M059J (cell line): ENCODE measurements around the gene VWA3B. TPM values are rescaled to one million over a fixed set of nuclear protein-coding genes. Genes with fewer than 3 reads are reported as not detected.
"Not testable (repeated sequence)": the region's sequence is repeated elsewhere in the genome, so short reads cannot be mapped to it uniquely, and the experiment has no call there.

Experiments used
- DNase-seq: peaks from one replicate; pipeline ENCODE4 v3.0.0-alpha.2; 2012; ENCODE audit warnings: low read depth
- total RNA-seq: library from RNA; depleted of rRNA; stranded (reverse); fragments of >200 nt; shearing (Covaris generic); gene quantifications from 2 replicates; pipeline ENCODE4 v1.2.3, GENCODE V29; 2014; rRNA removed

The VWA3B gene, protein sequence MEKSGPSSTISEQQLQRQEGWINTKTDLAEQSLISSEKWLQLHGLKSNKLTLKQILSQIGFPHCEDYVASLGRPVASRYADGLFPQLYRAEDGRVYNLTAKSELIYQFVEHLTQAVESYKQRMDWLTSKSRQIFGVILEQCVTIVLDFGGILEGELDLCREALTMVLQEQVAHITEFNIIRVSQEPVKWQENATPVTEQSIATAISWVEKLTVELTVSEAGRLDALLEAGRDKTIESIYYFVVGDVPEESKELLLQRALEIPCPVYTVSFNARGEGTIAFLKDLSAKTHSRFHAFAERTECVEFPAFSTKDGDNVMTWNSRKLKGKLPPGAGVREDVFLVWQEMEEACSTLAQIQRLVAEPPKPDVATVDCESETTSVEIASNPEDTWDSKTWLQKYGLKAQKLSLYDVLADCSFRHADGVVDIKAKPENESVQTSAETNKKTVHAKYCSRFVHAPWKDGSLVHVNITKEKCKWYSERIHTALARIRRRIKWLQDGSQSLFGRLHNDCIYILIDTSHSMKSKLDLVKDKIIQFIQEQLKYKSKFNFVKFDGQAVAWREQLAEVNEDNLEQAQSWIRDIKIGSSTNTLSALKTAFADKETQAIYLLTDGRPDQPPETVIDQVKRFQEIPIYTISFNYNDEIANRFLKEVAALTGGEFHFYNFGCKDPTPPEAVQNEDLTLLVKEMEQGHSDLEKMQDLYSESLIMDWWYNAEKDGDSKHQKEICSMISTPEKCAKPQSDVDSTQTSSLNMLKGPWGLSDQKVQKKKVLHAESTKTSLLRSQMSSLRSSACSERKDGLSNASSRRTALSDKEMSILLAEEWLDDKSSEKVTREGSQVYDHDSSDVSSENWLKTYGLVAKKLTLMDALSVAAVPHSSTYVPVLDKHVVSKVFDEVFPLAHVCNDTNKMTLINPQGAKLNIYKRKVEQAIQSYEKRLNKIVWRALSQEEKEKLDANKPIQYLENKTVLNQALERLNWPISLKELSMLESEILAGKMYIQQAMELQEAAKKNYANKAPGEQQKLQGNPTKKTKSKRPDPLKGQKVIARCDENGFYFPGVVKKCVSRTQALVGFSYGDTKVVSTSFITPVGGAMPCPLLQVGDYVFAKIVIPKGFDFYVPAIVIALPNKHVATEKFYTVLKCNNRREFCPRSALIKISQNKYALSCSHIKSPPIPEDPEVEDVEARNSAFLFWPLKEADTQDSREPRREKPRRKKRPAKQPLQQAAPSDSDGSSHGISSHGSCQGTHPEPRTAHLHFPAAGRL (N-terminal part only)
- total RNA-seq = not detected in 2 replicates

GRCh38 chr2:98086491-98087446 lies at the start of gene VWA3B:
TSS of gene VWA3B (plus strand) at chr2:98087167. CDS start at chr2:98093093, 5,926 bp downstream.
- DNase-seq = peak; percentile 44

DNA sequence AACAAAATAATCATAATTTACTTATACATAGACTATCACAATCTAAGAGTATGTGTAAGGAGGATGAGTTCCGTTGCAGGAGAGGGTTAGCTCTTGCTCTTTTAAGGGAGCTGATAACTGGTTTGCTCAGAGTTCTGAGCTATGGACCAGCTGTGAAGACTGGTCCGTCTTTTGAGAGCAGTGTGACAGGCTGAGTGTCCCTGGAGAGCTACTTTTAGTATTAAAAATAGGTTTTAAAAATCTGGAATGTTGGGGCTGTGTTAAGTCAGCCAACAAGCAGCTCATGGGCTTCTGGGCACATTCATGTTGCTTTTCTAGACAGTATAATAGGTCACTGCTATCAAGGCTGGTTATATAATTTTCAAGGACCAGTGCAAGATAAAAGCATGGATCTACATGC lies 49.8 kb upstream of the VWA3B start:
- no peak for DNase-seq

- DNase-seq = no peak
Measured at GRCh38 chr2:98037666-98038336, 49.2 kb upstream of the VWA3B start.

DNA sequence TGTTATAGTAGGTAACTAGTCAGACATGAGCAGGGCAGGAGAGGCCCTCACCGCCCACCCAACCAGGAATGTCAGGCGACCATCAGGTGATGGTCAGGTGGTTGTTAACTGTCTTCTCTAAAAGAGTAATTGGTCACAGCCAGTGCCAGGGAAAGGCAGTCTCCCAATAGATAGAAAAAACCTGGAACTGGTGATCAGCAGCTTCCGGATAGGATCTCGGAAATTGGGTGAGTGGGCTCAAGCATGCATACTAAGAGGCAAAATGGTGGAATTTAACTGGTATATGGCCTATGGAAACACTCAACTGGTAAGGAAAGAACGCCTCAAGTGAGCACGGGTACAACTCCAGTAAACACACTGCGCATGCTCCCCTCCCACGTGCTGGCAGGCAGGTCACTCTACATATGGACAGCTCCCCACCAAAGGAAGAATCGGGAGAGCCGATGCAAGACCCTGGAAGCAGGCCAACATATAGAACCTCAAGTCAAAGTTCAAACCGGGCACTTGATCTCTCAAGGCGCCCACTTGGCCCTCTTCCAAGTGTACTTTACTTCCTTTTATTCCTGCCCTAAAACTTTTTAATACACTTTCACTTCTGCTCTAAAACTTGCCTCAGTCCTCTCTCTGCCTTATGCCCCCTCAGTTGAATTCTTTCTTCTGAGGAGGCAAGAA lies 47.7 kb upstream of the VWA3B start:
- DNase-seq = no peak

- no peak for DNase-seq
Measured at GRCh38 chr2:98040331-98040939, 46.5 kb upstream of the VWA3B start.

DNA sequence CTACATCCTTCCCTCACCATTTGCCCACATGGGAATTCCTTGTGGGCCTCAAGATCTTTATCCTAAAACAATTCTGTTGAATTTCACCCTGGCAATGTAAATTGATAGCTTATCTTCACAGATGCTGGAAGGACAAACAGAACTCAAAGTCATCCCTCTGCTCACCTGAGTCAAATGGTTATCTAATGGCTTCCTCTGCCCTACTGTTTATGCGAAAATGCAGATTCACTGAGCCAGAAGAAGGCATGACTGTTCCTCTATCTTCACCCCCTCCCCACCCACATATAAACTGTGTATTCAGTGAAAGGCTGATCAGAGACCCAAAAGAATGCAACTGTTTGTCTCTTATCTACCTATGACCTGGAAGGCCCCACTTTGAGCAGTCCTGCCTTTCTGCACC lies 43.9 kb upstream of the VWA3B start:
- DNase-seq = no peak

DNA sequence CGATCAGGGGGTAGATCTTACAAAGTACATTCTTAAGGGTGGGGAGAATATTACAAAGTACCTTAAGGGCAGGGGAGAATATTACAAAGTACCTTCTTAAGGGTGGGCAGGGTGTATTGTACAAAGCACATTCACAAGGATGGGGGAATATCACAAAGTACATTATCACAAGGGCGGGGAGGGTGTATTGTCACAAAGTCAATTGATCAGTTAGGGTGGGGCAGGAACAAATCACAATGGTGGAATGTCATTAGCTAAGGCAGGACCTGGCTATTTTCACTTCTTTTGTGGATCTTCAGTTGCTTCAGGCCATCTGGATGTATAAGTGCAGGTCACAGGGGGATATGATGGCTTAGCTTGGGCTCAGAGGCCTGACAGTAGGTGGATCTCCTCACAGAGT lies 42.2 kb upstream of the VWA3B start:
- not testable (repeated sequence) for DNase-seq

- DNase-seq = peak; percentile 36
Measured at GRCh38 chr2:98050070-98050469, 36.9 kb upstream of the VWA3B start.

- DNase-seq = no peak
Measured at GRCh38 chr2:98058191-98058975, 28.6 kb upstream of the VWA3B start.

GRCh38 chr2:98060277-98060676 lies 26.7 kb upstream of the VWA3B start:
- DNase-seq = no peak

GRCh38 chr2:98063291-98063854 lies 23.6 kb upstream of the VWA3B start:
- no peak for DNase-seq

GRCh38 chr2:98065808-98066207 lies 21.2 kb upstream of the VWA3B start:
- DNase-seq = no peak

DNA sequence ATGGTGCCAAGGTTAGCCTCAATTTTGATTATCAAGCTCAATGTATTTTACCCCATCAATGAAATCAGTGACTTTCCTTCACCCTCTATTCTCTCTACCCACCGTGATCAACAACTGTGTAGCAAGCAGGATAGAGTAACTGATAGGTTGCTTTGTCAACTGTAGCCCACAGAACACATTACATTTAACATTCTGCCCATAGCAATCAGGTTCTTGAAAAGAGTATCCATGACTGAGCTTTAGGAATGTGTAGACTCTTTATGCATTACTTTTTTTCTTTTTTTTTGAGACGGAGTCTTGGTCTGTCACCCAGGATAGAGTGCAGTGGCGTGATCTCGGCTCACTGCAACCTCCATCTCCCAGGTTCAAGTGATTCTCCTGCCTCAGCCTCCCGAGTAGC lies 19.8 kb upstream of the VWA3B start:
- DNase-seq = no peak

- no peak for DNase-seq
Measured at GRCh38 chr2:98070081-98070480, 16.9 kb upstream of the VWA3B start.

- no peak for DNase-seq
Measured at GRCh38 chr2:98072442-98072841, 14.5 kb upstream of the VWA3B start.

- no peak for DNase-seq
Measured at GRCh38 chr2:98078701-98079100, 8.3 kb upstream of the VWA3B start.

GRCh38 chr2:98084151-98084868 lies 2.7 kb upstream of the VWA3B start:
- DNase-seq = no peak
